Mesenteric fat pad (tissue), 1 donor: ENCODE results near the gene TMEM225B. TPM values are rescaled to one million over a fixed set of nuclear protein-coding genes. Genes with fewer than 3 reads are reported as not detected.
"Not testable (repeated sequence)": the region's sequence is repeated elsewhere in the genome, so short reads cannot be mapped to it uniquely, and the experiment has no call there.

Experiments
- DNase-seq: peaks from one replicate; pipeline ENCODE4 v3.0.0-alpha.2; 2020; ENCODE audit warnings: low spot score
- total RNA-seq: library from RNA; stranded (reverse); fragmentation: NEBNext Ultra II Directional; extraction: Animal tissue kit (Norgen Biotek cat#: 25700); gene quantifications from one replicate; pipeline ENCODE4 v1.2.1, GENCODE V29; 2021
- donor health status: DM: yes; HTN: yes; CAD: no.

Gene TMEM225B
- total RNA-seq, 1 donor from 2014 or later, result 0.55 TPM

DNA sequence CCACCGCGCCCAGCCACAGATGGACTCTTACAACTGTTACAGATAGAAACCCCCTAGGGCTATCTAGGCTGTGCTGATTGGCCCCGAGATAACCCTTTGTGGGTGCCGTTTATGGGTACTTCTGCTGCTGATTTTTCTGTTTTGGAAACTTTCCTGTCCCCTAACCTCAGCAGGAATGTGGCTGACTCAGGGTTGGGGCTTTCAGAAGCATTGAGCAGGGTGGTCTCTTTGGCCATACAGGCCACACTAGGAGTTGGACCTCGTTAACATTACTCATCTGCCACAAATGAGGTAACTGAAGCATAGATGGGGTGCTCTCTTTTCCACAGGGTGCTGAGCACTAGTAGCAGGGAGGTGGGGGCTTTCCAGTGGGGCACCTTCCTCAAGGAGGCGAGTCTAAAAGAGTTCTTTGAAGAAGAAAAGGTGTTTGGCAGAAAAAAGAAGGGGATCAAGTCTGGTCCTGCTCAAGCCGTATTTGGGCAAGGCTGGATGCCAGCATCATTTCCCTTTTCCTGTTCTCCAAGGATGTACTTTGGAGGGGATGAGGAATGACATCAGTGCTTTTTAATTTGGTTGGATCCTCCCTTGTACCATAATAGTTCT lies 25.1 kb downstream of the TMEM225B start:
- no peak for DNase-seq

DNA sequence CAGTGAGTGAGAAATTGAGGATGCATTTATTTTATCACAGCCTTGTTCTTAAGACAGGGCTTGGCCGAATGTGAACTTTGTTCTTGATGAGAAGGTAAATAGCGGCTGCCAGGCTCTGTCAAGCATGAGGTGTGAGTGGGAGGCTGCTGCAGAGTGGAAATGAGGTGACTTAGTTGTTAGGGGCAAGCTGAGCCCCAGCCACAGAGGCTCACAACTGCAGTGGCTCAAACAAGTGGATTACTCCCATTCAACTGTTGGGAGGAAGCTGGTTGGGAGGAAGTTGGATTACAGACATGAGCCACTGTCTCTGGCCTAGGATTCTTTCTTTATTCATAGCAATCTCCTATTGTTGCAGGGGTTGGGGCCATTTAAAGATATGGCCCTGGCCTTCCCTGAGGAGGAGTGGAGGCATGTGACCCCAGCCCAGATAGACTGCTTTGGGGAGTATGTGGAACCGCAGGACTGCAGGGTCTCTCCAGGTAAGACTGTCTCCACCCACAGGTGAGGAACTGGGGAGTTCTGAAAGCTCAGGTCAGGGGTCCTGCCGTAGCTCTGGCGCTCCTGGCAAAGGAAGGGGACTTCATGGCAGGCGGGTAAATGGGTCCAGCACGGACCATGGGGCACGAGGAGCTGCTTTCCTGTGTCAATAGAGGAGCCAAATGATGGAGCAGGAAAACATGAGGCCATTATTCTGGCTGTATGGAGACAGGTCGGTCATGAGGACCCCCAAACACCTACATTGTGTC lies 25.8 kb downstream of the TMEM225B start:
- no peak for DNase-seq

DNA sequence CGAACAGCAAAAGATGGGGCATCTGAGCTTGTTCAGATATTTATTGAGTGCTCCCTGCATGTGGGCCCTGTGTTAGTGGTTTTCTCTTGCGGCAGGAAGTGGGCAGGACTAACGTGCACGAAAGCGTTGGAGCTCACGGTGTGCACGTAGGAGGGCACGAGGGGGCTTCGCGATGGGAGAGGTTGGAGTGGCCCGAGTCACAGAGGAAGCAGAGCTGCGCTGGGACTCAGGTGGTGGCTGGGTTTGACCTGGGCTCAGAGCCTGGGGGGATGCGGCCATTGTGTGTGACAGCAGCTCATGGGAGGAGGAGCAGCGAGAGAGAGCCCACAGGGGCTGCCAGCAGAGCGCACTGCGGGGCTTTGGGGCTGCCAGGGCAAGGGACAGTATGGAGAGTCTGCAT lies 26.4 kb downstream of the TMEM225B start:
- no peak for DNase-seq

DNA sequence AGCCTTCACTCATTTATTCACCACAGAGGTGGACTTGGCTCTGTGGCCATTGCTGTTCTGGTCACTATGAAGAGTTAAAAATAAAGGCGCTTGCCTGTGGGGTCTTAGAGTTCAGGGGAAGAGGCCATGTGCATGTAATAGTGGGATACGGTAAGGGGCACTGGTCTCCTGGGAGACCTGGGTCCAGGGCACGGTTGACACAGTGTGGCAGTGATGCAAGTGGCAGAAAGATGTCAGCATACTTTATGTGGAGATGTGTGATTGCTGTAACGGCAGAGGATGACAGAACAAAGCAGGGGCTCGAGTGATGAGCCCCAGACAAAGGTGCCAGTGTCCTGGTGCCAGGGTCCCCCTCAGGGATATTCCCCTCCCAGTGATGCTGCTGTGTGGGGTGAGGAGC lies 27.3 kb downstream of the TMEM225B start:
- no peak for DNase-seq

DNA sequence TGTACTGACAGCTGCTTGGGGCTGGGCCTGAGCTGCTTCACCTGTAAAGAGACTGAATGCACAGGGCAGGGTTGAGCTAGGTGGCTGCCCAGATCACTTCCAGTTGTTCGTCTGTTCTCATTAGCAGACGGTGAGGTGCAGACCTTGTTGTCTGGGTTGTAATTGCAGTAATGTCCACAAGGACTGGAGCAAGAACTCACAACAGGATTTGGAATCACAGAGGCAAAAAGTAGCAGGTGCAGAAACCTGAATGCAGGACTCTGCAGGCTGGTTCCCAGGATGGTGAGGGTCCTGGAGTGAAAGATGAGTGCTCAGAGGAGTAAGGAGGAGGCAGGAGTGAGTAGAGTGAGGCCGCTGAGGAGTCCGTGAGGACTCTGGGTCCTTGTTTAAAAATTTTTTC lies 27.9 kb downstream of the TMEM225B start:
- no peak for DNase-seq

DNA sequence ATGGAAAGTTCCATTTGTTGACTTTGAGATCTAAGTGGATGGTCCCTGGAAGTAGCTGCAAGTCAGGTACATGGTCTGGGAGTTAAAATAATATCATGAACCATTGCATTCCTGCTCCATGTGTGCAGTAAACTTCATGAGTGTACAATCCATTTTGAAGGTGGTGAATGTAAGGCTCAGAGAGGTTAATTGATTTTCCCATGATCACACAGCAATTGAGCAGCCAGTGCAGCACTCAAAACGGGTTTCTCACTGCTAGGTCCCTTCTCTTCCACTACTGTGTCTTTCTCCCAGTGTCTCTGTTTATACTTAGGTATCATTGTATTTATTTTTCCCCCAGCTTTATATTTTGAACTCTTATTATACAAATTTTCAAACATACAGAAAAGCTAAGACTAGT lies 28.6 kb downstream of the TMEM225B start:
- no peak for DNase-seq

DNA sequence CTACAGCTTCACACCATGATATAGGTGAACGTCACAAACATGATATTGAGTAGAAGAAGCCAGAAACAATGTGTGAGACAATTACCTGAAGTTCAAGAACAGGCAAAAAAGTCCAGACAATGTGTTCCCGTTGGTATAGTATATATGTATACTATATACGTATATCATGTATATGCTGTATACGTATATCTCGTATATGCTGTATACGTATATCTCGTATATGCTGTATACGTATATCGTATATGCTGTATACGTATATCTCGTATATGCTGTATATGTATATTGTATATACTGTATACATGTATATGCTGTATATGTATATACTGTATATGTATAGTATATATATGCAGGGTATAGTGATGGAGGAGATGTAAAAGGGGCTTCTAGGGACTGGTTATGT lies 29.4 kb downstream of the TMEM225B start:
- DNase-seq, result no peak

DNA sequence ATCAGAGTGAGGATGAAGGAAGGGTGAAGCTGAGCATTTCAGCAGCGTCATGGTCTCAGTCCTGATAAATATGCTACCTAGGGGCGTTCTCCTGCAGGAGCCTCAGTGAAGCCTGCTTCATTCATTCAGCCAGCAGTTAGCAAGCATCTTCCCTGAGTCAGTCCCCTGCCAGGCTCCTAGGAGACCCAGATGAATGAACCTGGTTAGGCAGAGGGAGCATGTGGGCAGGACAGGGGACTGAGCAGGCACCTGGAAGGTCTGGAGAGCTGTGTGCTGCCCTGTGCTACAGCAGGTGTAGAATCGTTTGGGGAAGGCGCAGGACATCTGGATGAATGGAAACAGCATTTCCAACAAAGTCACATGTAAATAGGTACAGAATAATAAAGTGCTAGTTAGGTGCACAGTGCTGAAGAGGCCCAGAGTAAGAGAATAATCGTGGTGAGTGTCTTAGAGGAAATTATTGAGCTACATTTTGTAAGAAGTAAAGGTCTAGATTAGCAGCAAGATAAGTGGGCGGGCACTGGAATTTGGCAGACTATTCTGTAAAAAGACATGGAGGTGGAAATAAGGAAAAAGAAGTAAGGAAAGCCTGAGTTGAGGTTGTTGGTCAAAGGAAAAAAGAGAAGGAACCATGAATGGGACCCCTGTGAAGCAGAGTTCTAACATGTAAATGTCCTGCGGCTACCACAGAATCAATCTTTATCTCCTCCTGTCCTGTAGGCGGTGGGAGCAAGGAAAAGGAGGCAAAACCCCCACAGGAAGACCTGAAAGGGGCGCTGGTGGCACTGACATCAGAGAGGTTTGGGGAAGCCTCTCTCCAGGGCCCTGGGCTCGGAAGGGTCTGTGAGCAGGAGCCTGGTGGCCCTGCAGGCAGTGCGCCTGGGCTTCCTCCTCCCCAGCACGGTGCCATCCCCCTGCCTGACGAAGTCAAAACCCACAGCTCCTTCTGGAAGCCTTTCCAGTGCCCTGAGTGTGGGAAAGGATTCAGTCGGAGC lies 30.7 kb downstream of the TMEM225B start:
- DNase-seq, result no peak

DNA sequence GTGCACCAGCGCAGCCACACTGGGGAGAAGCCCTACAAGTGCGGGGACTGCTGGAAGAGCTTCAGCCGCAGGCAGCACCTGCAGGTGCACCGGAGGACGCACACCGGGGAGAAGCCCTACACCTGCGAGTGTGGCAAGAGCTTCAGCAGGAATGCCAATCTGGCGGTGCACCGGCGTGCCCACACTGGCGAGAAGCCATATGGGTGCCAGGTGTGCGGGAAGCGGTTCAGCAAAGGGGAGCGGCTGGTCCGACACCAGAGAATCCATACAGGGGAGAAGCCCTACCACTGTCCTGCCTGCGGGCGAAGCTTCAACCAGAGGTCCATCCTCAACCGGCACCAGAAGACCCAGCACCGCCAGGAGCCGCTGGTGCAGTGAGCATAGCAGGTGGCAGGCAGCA lies 31.6 kb downstream of the TMEM225B start:
- no peak for DNase-seq

DNA sequence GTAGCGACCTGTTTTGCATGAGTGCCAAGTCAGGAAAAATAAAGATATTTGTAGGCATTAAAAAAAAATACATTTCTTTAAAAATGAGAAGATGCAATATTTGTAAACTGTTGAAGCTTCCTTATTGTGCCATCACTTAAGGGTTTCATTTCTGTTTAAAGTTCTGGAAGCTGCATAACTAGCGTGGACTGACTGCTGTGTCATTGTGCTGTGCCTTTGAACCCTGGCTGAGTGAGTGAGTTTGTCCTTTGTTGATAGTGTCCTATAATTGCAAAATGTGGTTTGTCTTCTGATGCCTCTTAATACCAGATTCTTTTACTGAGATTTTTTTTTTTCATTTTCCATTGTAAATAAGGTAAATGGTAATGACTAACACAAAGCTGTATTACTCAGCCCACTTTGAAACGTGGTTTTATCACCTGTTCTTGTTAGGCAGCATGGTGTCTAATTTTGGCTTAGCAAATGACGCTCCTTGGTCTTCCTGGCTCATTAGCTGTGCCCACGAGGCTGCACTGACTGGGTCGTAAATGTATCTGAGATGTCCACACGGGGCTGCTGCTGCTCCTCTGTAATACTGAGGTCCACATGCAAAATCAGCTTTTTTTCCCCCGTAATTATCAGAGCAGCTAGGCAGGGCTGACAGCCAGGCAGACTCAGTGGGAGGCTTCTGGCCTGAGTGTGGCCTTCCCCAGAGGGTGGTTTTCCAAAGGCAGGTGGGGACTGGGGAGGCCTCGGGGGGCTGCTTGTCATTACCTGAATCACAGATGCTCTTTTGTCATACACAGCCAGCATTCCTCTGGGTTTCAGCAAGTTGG lies 33.4 kb downstream of the TMEM225B start:
- no peak for DNase-seq

DNA sequence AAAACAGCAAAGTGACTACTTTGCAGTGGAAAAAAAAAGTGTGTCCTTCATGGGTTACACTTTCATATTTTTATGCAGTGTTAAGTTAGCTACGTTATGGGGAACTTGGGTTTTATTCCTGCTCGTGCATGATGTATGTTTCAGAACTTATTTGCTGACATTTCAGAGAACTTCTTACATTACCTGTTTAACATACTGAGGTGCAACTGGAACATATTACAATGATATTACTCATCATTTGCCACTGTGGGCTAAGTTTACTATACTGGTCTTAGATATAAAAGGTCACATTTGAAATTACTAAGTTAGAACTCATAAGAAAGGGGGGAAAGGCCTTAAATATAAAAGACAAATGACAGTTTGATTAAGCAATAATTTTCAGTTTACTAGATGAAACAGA lies 39.3 kb downstream of the TMEM225B start:
- not testable (repeated sequence) for DNase-seq

DNA sequence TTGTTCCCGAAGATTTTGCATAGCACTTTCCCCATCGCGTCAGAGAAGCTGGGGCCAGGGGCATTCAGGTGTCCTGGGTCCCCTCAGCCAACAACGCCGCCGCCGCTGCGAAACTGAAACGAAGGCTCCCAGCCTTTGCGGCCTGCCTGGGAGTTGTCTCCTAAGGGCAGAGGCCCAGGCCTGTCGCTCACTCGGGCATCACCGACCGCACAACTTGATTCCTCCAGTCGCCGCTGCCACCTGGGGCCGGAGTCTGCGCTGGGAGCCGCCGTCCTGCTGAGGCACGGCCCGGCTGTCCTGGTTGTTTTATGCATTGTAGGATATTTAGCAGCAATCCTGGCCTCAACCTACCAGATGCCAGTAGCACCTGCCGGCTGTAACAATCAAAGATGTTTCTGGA lies 40.7 kb downstream of the TMEM225B start:
- no peak for DNase-seq

DNA sequence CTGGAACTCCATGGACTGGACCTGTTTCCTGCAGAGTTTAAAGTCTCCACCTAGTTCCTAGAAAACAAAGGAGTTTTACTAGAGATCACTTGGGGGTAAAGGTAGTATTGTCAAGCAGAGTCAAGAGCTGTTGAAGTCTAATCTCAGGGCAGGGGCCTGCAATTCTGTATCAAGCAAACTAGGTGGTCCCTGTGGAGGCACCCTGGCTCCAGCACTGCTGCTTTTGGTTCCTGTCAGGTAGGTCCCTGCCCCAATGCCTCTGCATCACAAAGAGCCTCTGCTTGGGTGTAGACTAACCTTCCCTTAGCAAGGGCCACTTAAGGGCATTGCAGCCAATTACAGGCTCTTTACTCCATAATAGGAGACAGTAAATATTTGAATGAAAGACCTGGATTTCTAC lies 41.2 kb downstream of the TMEM225B start:
- no peak for DNase-seq

DNA sequence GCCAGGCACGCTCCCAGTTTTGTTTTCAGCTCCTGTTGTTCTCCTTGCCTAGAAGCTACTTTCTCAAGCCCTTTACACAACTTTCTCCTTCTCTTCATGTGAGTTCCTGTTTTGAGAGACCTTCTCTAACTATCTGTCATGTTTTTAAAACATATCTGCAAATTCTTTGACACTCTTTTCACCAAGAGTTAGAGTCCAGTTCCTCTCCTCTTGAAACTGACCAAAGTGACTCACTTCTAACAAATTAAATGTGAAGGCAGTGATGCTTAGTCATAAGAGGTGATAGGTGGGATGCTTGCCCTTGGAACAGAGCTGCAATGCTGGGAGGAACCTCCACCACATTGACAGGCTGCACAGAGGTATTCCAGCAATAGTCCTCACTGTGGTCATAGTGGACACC lies 44.0 kb downstream of the TMEM225B start:
- no peak for DNase-seq

DNA sequence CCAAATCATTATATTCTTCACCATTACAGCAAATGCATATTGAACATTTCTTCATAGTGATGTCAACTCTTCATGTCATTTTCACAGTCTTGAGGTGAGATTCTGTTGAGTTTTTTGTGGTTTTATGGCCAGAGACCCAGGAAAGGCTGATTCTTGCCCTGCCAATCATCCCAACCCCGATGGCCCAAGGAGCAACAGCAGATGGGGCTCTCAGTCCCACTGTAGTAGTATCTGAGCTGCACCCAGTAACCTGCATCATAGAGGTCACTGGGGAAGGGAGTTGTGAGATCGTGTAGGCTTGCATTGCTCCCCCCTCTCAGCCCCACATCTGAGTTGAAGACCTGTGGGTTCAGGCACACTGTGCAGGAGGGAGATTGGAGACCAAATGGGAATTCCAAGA lies 45.4 kb downstream of the TMEM225B start:
- DNase-seq, result no peak

DNA sequence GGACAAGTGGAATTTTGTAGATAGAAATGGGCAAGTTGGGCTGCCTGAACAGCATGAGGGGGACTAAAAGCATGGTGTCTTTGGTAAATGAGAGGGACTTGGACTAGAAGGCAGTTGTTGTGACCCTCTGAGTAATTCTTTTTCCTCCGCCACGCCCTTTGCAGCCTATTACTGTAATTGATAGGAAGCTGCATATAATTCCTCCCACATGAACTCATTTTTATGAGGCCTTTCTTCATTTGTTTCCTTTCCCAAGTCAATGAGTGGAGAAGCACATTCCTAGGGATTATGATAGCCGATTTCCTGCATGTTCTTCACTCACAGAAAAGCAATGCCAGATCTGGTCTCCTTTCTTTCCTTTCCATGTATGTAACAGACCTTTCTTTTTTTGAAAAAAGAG lies 46.4 kb downstream of the TMEM225B start:
- DNase-seq, result no peak

DNA sequence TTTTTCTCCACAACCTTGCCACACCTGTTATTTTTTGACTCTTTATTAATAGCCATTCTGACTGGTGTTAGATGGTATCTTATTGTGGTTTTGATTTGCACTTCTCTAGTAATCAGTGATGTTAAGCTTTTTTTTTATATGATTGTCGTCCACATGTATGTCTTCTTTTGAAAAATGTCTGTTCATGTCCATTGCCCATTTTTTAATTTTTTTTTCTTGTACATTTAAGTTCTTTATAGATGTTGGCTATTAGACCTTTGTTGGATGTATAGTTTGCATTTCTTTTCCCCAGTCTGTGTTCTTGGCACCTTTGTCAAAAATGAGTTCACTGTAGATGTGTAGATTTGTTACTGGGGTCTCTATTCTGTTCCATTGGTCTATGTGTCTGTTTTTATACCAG lies 47.5 kb downstream of the TMEM225B start:
- no peak for DNase-seq

DNA sequence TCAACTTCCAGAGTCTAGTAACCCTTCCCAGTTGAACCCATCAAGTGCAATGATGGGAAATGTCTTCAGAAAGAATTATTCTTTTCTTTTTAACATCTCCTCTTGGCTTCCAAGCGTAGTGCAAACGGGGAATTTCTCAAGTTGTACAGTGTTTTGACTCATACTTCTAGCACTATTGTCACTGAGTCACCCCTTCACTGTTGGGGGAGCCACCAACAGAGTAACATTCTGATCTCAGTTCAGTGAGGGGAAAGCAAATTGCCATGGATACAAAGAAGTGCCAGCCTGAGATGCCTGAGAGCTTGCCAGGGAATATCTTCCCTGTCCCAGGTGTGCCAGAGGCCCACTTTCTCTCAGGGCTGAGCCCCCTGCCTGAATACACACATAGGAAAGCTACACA lies 50.8 kb downstream of the TMEM225B start:
- no peak for DNase-seq

DNA sequence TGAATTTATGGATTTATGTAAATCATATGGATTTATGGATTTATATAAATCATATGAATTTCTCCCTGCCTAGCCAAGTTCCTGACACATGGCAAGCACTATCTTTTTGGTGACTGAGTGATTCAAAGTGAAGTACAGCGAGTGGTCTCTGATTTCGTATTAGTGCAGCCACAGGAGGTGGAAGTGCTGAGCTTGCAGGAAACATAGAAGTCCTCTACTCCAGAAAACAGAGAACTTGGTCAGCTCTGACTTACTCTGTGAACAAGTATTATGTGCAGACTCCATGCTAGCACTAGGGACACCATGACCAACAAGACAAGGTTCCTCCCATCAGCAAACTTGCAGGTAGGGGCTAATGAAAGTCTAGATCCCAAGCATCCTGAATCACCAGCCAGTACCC lies 53.2 kb downstream of the TMEM225B start:
- DNase-seq, result no peak

DNA sequence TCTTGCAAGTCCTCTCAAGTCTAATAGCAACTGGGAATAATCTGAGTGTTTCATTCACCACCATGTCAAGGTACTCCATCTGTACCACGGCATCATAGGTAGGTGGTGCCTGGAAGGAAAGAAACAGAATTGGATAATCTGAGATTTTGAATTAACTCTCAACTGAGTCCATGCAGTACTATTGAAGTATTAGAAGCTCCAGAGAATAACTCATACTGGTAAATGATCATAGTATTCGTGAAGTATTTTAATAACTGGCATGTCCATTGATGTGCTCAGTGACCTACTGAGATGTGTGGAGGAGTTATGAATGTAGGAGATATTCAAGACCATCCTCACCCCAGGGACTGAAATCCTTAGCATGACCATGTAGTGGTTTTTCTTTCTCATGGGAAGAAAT lies 54.6 kb downstream of the TMEM225B start:
- DNase-seq, result no peak

DNA sequence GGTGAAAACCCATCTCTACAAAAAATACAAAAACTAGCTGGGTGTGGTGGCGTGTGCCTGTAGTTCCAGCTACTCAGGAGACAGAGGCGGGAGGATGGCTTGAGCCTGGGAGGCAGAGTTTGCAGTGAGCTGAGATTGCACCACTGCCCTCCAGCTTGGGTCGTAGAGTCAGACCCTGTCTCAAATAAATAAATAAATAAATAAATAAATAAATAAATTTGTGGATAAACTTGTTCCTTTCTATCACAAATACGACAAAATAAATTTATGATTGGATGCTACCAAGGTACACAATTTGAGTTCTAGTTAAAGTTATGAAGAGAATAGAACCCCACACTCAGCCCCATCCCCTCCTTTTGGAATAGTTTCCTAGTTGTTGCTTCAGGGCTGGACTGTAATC lies 55.2 kb downstream of the TMEM225B start:
- not testable (repeated sequence) for DNase-seq
